NOMO-1 (cell line): ENCODE data around the gene MAPKAPK3.
A peak's percentile ranks its signal among the peaks of the same experiment; 100 is the strongest.

Experiments
- DNase-seq, 2 experiments: peaks; one replicate each; lab custom pipeline; 2025; ENCODE audit not compliant: unreplicated experiment in 2 of 2; lab: John Stamatoyannopoulos, UW

Gene MAPKAPK3

DNA sequence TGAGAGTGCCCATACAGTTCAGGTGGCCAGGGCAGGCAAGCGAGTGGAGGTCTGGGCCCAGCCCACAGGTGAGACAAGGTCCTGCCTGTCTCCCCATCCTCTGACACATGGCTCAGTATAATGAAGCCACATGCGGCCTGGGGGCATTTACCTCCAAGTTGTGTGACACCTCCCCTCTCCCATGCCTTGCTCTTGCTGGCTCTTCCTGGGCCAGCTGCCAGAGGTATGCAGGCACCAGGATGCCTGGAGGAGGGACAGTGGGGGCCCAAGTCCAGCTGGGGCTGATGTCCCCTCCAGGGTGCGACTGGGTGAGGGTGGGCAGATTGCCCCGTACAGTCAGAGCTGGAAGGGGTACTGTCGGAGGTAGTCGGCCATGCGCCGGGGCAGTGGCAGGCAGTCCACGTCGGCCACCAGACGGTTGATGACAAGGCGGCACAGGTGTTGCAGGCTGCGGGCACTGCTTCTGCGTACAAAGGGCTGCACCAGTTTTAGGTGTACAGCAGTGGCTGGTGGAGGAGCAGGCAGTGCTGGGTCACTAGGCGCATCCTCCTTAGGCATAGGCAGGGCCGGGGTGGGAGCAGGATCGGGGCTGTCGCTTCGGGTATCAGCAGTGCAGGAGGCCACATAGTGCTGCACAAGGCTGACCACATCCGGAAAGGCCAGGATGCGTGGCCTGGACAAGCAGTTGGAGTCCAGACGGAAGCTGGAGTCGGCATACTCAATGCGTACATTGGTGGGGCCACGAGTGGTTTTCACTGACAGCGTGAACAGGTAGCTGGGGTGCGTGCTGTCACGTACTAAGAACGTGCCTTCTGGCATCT is 9.5 kb upstream of the MAPKAPK3 start:
- no peak for DNase-seq

DNA sequence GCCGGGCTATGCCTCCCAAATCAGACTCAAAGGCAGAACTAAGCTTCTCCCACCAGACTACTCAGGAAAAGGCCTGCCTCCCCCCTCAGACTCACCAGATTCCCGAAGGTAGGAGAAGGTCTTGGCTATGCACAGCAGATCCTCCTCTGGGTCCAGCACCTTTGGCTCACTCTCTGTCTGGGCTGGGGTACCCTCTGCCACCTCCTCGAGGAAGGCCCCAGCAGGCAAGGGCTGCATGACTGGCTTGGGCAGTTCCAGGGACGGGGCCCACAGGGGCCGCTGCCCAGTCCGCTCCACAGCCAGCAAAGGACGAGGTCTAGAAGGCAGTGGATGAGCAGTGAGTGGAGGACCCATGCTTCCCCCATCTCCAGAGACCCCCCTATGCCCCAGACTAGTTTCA is 8.7 kb upstream of the MAPKAPK3 start:
- no peak for DNase-seq

DNA sequence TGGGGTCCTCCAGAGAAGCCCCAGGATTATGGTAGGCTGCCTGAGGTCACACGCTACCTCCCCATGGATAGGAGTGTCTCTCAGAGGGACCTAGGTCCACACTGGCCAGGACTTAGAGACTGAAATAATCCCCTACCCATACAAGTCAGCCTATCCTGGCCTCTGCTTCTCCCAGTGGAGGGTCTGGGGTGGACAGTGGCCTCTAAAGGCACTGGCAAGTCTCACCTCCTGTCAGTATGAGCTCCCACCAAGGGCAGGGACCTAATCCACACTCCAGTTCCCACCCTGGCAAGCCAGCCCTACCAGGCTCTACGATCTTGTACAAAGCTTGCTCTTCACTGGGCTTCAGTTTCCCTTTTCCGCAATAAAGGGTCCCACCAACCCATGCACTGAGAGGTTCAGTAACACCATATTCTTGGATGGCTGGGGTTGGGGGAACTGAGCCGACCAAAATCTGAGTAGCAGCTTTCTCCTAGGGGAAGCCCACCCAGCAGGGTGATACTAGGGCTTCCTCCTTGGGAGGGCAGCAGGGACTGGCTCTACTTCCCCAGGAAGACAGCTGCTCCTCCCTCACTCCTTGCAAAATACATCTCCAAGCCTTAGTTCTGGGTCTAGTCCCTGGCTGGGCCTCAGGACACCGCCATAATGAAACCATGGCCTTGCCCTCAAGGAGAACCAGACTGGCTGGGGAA is 7.7 kb upstream of the MAPKAPK3 start:
- no peak for DNase-seq

DNA sequence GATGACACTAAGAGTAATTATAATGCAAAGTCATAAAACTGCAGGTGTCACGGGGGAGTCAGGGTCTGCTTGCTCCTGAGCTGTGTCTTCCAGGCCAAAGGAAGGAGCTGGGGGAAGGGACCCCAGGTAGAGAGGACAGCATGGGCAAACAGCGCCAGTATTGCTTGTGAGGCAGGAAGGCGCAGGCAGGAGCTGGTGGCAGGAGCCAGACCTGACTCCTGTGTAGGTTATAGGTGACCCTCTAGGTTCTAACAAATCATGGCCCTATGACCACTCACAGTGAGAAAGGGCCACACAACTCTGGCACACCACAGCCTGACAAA is 7.2 kb upstream of the MAPKAPK3 start:
- no peak for DNase-seq

DNA sequence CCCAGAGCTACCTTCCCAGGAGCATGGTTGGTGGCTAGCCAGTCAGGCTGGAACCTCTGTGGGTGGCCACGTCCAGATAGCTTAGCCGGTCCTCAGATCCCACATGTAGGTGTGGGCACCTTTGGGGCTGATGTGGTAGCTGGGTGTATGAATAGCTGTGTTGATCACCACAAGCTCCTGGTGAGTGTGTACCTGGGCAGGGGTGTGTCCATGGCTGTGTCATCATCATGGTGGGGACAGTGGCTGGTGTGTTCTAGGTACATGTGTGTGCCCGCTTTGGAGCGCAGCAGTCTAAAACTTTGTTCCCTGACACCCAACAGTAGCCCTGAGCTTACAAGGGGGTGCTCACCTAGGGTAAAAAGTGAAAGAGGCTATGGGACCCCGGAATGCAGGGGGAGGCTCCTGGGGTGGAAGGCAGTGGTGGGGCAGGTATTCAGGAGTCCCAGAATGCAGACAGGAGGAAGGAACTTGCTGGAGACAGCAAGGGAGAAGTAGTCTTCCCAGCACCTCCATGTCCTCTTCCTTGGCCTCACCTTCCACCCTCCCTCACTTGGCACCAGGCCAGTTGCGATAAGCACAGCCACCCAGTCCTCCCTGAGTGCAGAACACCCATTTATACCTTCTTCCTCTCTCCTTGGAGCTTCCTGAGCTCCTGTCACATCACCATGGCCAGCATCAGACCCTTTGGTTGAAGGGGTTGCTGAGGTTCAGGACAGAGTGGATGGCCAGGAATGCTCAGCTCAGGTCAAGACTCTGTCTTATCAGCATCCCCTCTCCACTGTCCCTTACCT is 6.6 kb upstream of the MAPKAPK3 start:
- no peak for DNase-seq

DNA sequence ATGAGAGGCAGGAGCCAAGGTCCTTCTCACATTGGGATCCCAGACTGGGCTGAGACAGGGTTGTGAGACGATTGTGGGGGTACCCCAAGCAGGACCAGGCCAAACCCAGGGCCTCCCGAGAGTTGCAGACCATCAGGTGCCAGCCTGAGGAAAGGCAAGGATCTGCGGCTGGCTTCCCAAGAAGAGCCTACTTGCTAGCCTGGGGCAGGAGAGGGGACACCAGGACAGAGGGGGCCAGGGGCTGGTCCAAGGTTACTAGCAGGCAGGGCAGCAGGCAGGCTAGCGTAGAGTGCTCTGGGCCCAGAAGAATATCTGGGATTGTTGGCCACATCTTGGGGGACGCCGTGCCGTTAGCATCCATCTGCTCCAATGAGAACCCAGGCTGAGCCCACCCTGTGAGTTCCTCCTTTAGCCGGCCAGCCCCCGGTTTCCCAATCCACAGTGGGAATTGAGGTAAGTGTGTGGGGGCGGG is 5.9 kb upstream of the MAPKAPK3 start:
- no peak for DNase-seq

DNA sequence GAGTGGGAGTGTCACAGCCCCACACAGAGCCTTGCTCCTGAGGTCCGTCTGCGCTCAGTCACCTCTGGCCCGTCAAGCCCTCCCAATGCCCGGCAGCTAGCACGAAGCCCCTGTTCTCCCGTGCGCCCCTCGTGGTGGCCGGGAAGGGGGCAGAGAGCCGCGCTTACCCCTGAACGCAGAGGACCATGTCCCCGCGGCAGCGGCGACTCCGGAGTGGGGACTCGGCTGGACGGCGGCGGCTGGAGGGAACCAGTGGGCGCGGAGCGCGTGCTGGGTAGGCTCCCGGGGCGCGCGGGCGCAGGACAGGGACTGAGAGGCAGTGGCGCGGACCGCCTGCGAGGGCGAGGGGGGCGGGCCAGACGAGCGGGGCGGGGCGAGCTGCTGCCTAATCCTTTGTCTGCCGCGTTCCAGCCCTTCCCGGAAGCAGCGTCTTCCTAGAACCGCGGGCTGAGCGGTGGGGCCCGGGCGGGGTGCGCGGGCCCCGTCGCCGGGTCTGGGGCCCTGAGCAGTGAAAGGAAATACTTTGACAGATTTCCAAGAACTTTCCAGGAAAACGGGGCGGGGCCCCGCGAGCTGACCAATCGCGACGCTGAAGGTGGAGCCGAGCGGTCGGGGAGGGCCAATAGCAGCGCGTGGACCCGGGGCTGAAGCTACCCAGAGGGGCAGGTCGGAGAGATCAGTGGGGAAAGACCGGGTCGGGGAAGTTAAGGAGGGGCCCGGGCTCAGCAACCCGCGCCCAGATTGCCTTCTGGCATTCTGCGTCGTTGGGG is 5.3 kb upstream of the MAPKAPK3 start, which contains the start of gene CISH:
Gene CISH (minus strand): TSS at position 311 of the 770 bp plus-strand sequence. CDS start 124 bp downstream, at position 187.
- DNase-seq: peak; percentile 97 to 98

DNA sequence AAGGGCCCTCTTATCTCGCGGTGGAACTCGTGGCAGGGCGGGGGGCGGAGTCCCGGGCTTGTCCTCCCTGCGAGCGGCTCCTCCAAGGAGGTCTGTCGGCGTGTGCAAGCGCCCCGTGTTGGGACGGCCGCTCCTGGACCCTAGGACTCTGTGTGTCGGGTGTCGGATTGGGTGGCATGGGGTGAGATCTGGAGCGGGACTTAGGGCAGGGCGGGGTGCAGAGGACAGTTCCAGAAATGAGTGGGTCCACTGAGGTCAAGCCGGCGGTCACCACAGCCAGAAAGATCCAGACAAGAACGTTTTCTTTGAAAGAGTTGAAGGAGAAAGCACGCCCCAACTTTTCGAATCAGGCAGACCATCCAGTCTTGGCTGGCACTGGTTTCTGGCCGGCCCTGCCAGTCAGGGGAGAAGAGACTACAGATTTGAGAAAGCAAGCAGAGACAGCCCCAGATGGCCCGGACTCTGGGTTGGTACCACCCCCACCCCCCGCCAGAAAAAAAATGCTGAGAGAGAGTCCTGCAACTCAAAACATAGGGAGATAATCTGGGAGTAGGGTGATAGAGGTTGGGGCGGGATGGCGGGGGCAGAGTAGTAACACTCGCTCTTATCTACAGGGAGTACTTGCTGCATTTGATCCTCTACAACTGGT is 4.6 kb upstream of the MAPKAPK3 start:
- no peak for DNase-seq

DNA sequence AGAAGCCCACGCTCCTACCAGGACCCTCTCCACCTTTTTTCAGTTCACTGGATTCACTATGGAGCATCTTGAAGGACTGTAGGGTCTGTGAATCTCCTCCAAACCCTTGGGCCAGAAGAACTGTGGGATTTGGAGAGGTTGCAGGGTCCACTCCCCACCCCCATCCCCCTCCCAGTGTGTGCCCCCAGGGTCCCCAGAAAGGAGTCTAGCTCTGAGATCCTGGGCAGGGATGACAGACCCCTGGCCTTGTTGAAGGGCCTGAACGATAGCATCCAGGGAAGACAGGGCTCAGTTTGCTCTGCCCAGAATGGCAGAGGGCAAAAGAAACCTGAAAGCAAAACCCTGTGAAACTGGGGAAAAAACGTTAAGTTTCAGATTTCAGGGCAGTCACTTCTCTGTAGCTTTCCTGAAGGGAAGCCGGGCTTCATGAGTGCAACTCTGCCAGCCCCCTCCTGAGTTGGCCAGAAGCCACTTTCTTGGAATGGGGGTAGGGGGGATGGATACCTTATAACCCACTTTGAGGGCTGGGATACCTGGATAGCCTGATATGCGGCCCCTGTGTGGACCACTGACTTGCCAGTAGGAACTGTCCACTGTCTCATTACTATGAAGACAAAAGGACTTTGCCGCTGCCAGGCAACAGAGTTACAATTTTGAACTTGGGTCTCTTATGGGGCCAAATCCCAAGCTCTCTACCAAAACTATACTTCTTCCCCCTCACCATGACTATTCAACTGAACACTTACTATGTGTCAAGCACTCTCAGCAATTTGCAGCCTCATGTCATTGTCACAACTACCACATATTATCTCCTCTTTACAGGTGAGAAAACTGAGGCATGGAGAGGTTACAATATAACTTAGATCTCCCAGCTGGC is 3.7 kb upstream of the MAPKAPK3 start:
- DNase-seq: no peak

DNA sequence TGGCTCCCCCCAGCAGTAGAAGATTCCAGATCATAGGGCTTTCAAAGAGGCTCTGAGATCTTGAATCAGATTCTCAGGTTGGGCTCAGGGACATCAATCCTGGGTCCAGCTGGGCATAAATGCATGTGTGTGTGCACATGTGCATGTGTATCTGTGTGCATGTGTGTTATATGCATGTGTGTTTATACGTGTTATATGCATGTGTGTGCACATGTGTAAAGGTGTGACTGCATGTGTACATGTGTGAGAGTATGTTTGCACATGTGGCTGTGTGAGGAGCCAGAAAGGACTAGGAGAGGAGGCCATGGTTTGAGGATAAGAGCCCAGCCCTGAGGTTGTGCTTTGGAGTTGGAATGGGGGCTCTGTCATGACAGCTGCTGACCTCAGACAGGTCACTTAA is 1.8 kb upstream of the MAPKAPK3 start:
- DNase-seq: no peak

DNA sequence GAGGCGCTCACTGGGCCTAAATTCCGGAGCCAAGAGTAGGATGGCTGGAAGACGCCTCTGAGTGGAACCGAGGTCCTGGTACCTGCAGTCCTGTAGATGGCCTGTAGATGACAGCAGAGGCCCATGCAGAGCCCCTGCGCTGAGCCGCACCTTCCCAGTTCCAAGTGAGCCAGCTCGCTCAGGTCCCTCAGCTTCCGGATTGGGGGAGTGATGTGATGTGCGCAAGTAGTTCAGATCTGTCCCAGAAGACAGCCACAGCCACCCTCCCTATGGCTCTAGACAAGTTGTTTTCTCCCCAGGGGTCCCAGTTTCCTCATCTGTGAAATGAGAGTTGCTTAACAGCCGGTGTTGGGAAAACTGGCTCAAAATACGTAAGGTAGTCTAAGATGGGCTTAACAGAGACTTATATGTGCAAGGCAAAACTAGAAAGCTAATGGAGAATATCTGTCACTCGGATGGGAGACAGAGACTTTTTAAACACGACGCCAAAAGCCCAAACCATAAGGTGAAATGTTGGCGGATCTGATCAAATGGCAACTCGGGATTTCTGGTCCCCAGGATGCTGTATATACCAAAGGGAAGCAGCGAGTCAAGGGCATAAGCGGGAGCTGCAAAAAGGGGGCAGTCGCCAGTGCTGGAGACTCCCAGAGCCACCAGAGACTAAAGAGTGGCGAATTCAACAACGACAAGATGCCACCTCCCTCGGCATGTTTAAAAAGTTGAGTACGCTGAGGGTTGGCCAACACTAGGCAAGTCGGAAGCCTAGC is 765 bp upstream of the MAPKAPK3 start:
- DNase-seq: peak; percentile 86 to 88

DNA sequence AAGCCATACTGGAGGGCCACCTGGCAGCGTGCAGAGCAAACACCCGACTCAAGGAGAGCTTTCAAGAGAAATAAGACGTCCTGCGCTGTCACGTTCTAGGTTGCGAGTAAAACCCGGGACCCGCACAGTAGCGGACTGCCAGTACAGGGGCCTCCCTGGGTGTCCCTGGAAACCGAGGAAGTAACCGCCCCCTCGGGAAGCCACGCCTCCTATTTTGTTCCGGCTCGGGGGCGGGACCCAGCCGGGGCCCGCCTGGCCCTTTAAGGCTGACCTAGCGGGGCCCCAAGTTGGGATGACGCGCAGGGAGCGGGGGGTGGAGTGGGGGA is 218 bp upstream of the MAPKAPK3 start:
- peak; percentile 90 to 96 for DNase-seq

DNA sequence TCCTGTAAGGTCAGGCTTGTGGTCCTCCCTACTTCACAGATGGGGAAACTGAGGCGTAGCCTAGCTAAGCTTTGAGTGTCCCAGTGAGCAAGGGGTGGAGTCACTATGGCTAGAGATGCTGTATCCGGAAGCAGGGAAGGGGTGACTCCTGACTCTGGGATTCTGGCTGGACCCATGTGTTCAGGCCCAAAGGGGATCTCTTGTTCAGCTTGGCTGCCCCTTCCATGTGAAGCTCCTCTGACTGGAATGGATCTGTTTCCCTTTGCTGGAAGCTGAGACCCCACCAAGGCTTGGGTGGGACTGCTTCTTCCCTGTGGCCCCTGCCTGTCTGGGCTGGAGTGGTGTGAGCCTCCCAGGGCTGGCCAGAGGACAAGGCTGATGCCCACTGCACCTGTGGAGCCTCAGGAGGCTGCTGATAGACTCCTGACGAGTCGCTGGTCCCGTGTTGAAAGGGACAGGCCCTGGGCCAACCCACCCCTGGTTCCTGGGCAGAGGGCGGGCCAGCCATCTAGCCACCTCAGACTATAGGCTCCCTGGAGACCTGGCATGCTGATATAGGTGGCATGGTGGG is 1.0 kb downstream of the MAPKAPK3 start:
- no peak for DNase-seq

DNA sequence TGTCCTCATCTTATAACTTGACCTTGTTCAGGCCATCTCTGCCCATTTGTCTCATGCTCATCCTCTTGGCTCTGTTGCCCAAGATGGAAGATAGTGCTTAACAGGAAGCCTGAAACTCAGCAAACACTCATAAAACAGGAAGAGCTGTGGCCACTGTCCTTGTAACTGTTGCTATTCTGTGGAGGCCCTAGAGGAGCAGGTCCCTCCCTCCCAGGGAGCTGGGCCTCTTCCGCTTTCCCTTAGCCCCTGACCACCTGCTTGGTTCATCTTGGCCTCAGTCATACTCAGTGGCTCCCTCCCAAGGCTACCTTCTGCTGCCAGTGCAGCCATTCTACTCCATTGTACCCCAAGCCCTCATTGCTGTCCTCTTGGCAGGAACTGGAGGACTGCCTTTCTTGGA is 3.5 kb downstream of the MAPKAPK3 start:
- DNase-seq: peak; percentile 96 to 97

DNA sequence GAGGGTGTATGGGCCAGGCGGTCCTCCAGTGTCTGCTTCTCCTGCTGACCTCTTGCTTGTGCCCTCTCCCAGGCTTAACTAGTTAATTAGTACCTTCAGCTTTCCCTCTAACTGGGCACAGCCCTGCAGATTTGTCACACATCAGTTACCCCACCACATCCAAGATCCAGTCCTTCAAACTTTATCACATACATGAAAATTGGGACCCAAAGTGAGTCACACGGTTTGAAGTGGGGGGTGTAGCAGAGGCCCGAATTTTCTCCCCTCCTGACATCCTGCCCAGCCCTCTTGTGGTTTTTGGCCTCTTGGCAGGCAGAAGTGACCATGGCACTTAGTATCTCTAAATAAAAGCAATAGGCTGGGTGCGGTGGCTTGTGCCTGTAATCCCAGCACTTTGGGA is 3.9 kb downstream of the MAPKAPK3 start:
- DNase-seq: no peak

DNA sequence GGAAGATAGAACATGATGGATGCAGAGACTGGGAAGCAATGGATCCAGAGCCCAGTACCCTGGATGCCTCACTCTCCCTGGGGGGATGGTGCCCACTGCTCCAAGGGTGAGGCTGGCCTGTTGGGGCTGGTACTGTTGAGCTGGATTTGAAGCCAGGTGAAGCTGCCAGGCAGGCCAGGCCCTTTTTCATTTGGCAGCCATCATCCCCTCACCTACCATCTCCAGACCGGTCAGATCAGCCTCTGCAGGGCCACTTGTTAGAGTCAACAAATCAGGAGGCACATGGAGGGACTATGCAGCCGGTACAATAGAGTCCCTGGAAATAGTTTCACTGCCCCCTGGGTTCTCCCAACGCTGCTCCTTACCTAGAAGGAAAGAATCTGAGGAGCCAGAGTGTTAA is 5.9 kb downstream of the MAPKAPK3 start:
- DNase-seq: no peak

DNA sequence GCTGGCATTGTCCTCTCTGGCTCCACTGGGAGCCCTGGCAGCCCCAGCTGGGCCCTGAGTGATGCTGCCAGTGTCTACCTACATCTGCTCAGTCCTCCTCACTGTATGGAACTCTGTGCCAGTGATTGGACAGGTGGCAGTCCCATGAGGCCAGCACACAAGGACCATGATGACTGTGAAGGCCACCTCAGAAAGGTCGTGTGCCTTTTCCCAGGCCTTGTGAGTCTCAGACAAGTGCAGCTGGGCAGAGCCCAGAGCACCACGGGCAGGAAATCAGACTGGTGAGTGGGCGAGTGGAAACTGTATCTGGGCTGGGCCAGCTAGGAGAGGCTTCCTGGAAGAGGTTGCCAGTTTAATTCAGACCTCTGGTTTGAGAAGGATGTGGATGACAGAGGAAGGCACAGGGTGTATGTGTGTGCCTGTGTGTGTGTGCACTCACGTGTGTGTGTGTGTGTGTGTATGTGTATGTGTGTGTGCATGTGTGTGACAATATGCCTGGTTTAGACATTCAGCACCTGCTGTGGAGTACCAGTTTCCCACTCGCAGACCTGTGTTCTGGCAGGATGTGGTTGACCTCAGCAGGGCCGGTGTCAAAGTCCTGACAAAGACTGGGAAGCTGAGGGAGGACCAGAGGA is 7.0 kb downstream of the MAPKAPK3 start:
- DNase-seq: no peak

DNA sequence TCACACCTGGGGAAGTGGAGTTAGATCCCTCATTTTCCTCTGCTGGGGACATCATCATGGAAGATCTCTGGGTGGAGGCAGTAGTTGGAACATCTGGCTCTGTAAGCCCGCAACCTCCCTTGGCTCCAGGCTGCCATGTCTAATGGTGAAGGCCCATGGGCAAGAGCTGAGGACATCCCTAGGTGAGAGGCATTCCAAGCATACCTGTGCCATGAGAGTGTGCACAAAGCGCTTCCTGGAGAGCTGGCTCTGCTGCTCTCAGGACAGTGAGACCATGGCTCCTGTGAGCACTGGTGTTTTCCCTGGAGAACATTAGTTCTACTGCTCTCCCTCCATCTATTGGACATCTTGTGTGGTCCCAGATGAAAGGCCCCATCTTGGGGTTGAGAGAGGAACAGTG is 7.7 kb downstream of the MAPKAPK3 start:
- DNase-seq: no peak
